Gastrocnemius medialis (tissue), 4 donors: ENCODE results near the gene ACVR1. TPM values are rescaled to one million over a fixed set of nuclear protein-coding genes. Genes with fewer than 3 reads are reported as not detected.

Experiments
- ATAC-seq, 2 donors: fragments of 150-250 bp; one replicate each; pipeline ENCODE4 v1.9.1; 2016
- DNase-seq, 2 donors: peaks; one replicate each; pipeline ENCODE4 v3.0.0-alpha.2; 2019
- H3K27ac ChIP-seq, 4 donors: fragments of 200-600 bp; sonication (generic); 1 replicate in 1 of 4; 2 replicates in 3 of 4; pipeline ENCODE4 v1.5.1; 2016 to 2018; ENCODE audit warnings: mild to moderate bottlenecking in 2 of 4, moderate library complexity in 1 of 4
- H3K27me3 ChIP-seq, 3 donors: fragments of 200-600 bp; sonication (generic) in 2 of 3; 1 replicate in 1 of 3; 2 replicates in 2 of 3; pipeline versions ENCODE4 v1.5.1 to v1.6.0; 2016 to 2019; ENCODE audit warnings: mild to moderate bottlenecking in 1 of 3, moderate library complexity in 1 of 3
- H3K36me3 ChIP-seq, 2 donors: fragments of 200-600 bp; sonication (generic) in 1 of 2; one replicate each; pipeline ENCODE4 v1.5.1; 2017 to 2018
- H3K4me1 ChIP-seq, 2 donors: fragments of 200-600 bp; sonication (generic) in 1 of 2; one replicate each; pipeline ENCODE4 v1.5.1; 2016 to 2017; ENCODE audit warnings: mild to moderate bottlenecking in 2 of 2
- H3K4me3 ChIP-seq, 4 donors: fragments of 200-600 bp; sonication (generic) in 3 of 4; 1 replicate in 1 of 4; 2 replicates in 3 of 4; pipeline ENCODE4 v1.5.1; 2016 to 2019; ENCODE audit warnings: mild to moderate bottlenecking in 2 of 4
- H3K9me3 ChIP-seq, 3 donors: fragments of 200-600 bp; sonication (generic) in 2 of 3; 1 replicate in 1 of 3; 2 replicates in 2 of 3; pipeline ENCODE4 v1.5.1; 2016 to 2019
- in situ Hi-C, 4 donors: fragments of 200-750 bp; cut with MboI; loops; one replicate each; pipeline versions ENCODE4 v1.15.0 to v1.8.0; 2017; ENCODE audit warnings: low sequenced_read_pairs in 4 of 4
- intact Hi-C: fragments of 100-400 bp; cut with DNase I; formaldehyde crosslinking; loops from one replicate; pipeline ENCODE4 v1.15.1; 2023; ENCODE audit warnings: low total_unique reads
- total RNA-seq, 4 donors: library from RNA; depleted of rRNA; stranded (reverse); fragments of >200 nt; gene quantifications; one replicate each; pipeline versions ENCODE4 v1.1.0 to v1.2.3, GENCODE V29; 2016
- TF ChIP-seq, protein P1 (sequence below), 5 experiments: fragments of 450-650 bp in 3 of 5; fragments of 200-600 bp in 2 of 5; sonication (generic) in 2 of 5; IDR thresholded peaks in 4 of 5; conservative IDR thresholded peaks in 1 of 5; 1 replicate in 4 of 5; 2 replicates in 1 of 5; pipeline ENCODE4 v1.5.1; 2016 to 2019; ENCODE audit warnings: antibody characterized with exemption in 5 of 5, mild to moderate bottlenecking in 3 of 5, moderate library complexity in 3 of 5

Gene ACVR1
- total RNA-seq, 4 donors from 2014 or later = 10.8 to 18.4 (median 12.2) TPM

DNA sequence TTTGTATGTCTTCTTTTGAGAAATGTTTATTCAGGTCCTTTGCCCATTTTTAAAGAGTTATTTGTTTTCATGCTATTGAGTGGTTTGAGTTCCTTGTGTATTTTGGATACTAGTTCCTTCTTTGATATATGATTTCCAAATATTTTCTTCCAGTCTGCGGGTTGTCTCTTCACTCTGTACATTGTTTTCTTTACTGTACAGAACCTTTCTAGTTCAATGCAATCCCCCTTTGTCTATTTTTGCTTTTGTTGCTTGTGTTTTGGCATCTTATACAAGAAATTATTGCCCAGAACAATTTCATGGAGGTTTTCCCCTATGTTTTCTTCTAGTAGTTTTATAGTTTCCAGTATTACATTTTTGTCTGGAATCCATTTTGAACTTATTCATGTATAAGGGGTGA lies 185.0 kb downstream of the ACVR1 start:
- H3K27me3 ChIP-seq = no peaks in the 10 kb centered on the region
- intact Hi-C loops = no loop called here
- in situ Hi-C loops = no loop called here
- DNase-seq (no peak), ATAC-seq (no peak)
- H3K36me3 ChIP-seq = no peaks in the 10 kb centered on the region
- no peaks in the 10 kb centered on the region for H3K9me3 ChIP-seq
- no peak overlapping the region for H3K27ac ChIP-seq
- H3K4me3 ChIP-seq = no peak overlapping the region
- TF ChIP-seq, protein P1, sequence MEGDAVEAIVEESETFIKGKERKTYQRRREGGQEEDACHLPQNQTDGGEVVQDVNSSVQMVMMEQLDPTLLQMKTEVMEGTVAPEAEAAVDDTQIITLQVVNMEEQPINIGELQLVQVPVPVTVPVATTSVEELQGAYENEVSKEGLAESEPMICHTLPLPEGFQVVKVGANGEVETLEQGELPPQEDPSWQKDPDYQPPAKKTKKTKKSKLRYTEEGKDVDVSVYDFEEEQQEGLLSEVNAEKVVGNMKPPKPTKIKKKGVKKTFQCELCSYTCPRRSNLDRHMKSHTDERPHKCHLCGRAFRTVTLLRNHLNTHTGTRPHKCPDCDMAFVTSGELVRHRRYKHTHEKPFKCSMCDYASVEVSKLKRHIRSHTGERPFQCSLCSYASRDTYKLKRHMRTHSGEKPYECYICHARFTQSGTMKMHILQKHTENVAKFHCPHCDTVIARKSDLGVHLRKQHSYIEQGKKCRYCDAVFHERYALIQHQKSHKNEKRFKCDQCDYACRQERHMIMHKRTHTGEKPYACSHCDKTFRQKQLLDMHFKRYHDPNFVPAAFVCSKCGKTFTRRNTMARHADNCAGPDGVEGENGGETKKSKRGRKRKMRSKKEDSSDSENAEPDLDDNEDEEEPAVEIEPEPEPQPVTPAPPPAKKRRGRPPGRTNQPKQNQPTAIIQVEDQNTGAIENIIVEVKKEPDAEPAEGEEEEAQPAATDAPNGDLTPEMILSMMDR (IDR thresholded peaks at IDR 0.05 in 4 of 5, conservative IDR thresholded peaks at IDR 0.05 in 1 of 5) = no peak
- H3K4me1 ChIP-seq = no peaks in the 10 kb centered on the region

Other genes with a start within 250 kb of the ACVR1 start
- gene ACVR1C, start 247.5 kb downstream of the ACVR1 start, total RNA-seq = 1 to 10 TPM in 2 of 4 donors, under 1 TPM in 2; 0.46 to 2.1 (median 0.90) TPM
- gene UPP2, start 225.5 kb upstream of the ACVR1 start, total RNA-seq = not detected